ENCODE data around the gene REC8. TPM values are rescaled to one million over a fixed set of nuclear protein-coding genes. Genes with fewer than 3 reads are reported as not detected.

The REC8 gene
- total and polyA plus RNA-seq, 2 of the 13 experiments (the other 11 are each of a cell fraction or from before 2014, with no cell fraction given) = 3.4 to 14.7 TPM

DNA sequence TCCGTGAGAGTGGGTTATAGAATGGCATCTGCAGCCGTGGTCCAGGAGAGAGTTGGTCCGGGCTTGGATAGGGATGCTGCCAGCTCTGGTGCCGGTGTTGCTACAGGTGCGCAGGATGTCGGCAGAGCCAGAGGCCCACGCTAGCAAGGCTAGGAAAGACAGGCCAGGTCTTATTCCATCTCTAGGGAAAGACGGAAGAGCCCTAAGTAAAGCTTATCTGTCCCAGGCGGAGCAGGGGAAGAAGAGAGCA lies 36.4 kb upstream of the REC8 start (continued):
- TF ChIP-seq ETV5 (CRISPR knock-in tag; IDR thresholded peaks at IDR 0.05; ENCODE audit: borderline replicate concordance) = no peak
- TF ChIP-seq JDP2 (CRISPR knock-in tag; IDR thresholded peaks at IDR 0.05; ENCODE audit: borderline replicate concordance) = no peak
- no peak for TF ChIP-seq ZSCAN25 (CRISPR knock-in tag; IDR thresholded peaks at IDR 0.05)
- no peak for TF ChIP-seq SAP130 (CRISPR knock-in tag; IDR thresholded peaks at IDR 0.05; ENCODE audit: low read depth)
- TF ChIP-seq KLF15 (CRISPR knock-in tag; IDR thresholded peaks at IDR 0.05; ENCODE audit: borderline replicate concordance) = no peak
- no peak for TF ChIP-seq ZNF282 (IDR thresholded peaks at IDR 0.05; ENCODE audit: partially characterized antibody)
- TF ChIP-seq ZNF451 (CRISPR knock-in tag; IDR thresholded peaks at IDR 0.05) = no peak
- TF ChIP-seq SMARCC2 (IDR thresholded peaks at IDR 0.05) = no peak
- no peak for TF ChIP-seq SSRP1 (CRISPR knock-in tag; IDR thresholded peaks at IDR 0.05)
- TF ChIP-seq ARNT (IDR thresholded peaks at IDR 0.05) = no peak
- TF ChIP-seq TP53 (CRISPR knock-in tag; conservative IDR thresholded peaks at IDR 0.05) = no peak
- TF ChIP-seq, protein P1, sequence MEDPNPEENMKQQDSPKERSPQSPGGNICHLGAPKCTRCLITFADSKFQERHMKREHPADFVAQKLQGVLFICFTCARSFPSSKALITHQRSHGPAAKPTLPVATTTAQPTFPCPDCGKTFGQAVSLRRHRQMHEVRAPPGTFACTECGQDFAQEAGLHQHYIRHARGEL (CRISPR knock-in tag; IDR thresholded peaks at IDR 0.05) = peak; percentile 49; the same call in 1 of the 2 replicates
- no peak for TF ChIP-seq ZNF431 (CRISPR knock-in tag; IDR thresholded peaks at IDR 0.05; ENCODE audit: borderline replicate concordance, low read depth)
- TF ChIP-seq IRF2 (CRISPR knock-in tag; IDR thresholded peaks at IDR 0.05) = no peak
- no peak for TF ChIP-seq MLLT10 (CRISPR knock-in tag; IDR thresholded peaks at IDR 0.05)
- TF ChIP-seq ZC3H13 (CRISPR knock-in tag; IDR thresholded peaks at IDR 0.05) = no peak
- TF ChIP-seq SYNCRIP (IDR thresholded peaks at IDR 0.05; ENCODE audit: insufficient read depth, low read depth, low read length) = no peak
- TF ChIP-seq, protein P2, sequence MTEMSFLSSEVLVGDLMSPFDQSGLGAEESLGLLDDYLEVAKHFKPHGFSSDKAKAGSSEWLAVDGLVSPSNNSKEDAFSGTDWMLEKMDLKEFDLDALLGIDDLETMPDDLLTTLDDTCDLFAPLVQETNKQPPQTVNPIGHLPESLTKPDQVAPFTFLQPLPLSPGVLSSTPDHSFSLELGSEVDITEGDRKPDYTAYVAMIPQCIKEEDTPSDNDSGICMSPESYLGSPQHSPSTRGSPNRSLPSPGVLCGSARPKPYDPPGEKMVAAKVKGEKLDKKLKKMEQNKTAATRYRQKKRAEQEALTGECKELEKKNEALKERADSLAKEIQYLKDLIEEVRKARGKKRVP (CRISPR knock-in tag; IDR thresholded peaks at IDR 0.05) = no peak
- TF ChIP-seq MAFK (conservative IDR thresholded peaks at IDR 0.05 in 1 of 2, IDR thresholded peaks at IDR 0.05 in 1 of 2; ENCODE audit: low read length in 2 of 2) = no peak
- no peak for TF ChIP-seq BRCA1 (CRISPR knock-in tag; IDR thresholded peaks at IDR 0.05)
- TF ChIP-seq, protein P3, sequence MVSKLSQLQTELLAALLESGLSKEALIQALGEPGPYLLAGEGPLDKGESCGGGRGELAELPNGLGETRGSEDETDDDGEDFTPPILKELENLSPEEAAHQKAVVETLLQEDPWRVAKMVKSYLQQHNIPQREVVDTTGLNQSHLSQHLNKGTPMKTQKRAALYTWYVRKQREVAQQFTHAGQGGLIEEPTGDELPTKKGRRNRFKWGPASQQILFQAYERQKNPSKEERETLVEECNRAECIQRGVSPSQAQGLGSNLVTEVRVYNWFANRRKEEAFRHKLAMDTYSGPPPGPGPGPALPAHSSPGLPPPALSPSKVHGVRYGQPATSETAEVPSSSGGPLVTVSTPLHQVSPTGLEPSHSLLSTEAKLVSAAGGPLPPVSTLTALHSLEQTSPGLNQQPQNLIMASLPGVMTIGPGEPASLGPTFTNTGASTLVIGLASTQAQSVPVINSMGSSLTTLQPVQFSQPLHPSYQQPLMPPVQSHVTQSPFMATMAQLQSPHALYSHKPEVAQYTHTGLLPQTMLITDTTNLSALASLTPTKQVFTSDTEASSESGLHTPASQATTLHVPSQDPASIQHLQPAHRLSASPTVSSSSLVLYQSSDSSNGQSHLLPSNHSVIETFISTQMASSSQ (IDR thresholded peaks at IDR 0.05; ENCODE audit: low read depth) = no peak
- TF ChIP-seq, protein P3 (CRISPR knock-in tag; IDR thresholded peaks at IDR 0.05; ENCODE audit: borderline replicate concordance) = no peak
- TF ChIP-seq HOXA3 (CRISPR knock-in tag; IDR thresholded peaks at IDR 0.05) = no peak
- no peak for TF ChIP-seq SKI (IDR thresholded peaks at IDR 0.05; ENCODE audit: partially characterized antibody)
- TF ChIP-seq ZNF274 (CRISPR knock-in tag; IDR thresholded peaks at IDR 0.05) = no peak; the same call in 1 of the 2 replicates
- TF ChIP-seq MXI1 (IDR thresholded peaks at IDR 0.05; ENCODE audit: borderline replicate concordance, low read depth, low read length) = no peak
- TF ChIP-seq ATF7 (IDR thresholded peaks at IDR 0.05) = no peak
- peak; percentile 42; the same call in 1 of the 2 replicates for TF ChIP-seq ATF7 (CRISPR knock-in tag; IDR thresholded peaks at IDR 0.05)
- TF ChIP-seq THAP11 (CRISPR knock-in tag; IDR thresholded peaks at IDR 0.05) = no peak
- 0 out of 2 replicates have a peak, but pooled peaks have one; percentile 15 for TF ChIP-seq ZNF839 (CRISPR knock-in tag; IDR thresholded peaks at IDR 0.05; ENCODE audit: borderline replicate concordance)
- TF ChIP-seq KAT2B (IDR thresholded peaks at IDR 0.05; ENCODE audit: borderline replicate concordance, low read depth, low read length) = no peak
- peak; percentile 11; the same call in 1 of the 2 replicates for TF ChIP-seq ZNF619 (CRISPR knock-in tag; IDR thresholded peaks at IDR 0.05)

All from HepG2 (cell line).